Keratinocyte (primary cell): ENCODE data around the gene HHIP. TPM values are rescaled to one million over a fixed set of nuclear protein-coding genes. Genes with fewer than 3 reads are reported as not detected.
A peak's percentile ranks its signal among the peaks of the same experiment; 100 is the strongest.

Source experiments
- DNase-seq: peaks from one replicate; pipeline ENCODE4 v3.0.0-alpha.2; 2011; ENCODE audit warnings: low read depth, missing footprints, low spot score
- FAIRE-seq: peaks from 2 replicates; lab custom pipeline; 2011; peaks lifted over from hg19 to GRCh38; lab: Jason Lieb, UNC
- H2AFZ ChIP-seq: 2 replicates; pipeline ENCODE4 v1.6.0; 2012; ENCODE audit warnings: low read length, control low read depth, inconsistent platforms; ENCODE audit not compliant: control insufficient read depth
- H3K27ac ChIP-seq: 2 replicates; pipeline ENCODE4 v1.5.1; 2011; ENCODE audit warnings: low read length; ENCODE audit not compliant: control insufficient read depth, insufficient read depth
- H3K27me3 ChIP-seq: 3 replicates; pipeline ENCODE4 v1.6.0; 2011; ENCODE audit warnings: low read length; ENCODE audit not compliant: control insufficient read depth, insufficient read depth; ENCODE audit errors: extremely low read depth
- H3K36me3 ChIP-seq, 2 experiments: 2 replicates in 1 of 2; 3 replicates in 1 of 2; pipeline ENCODE4 v1.5.1; 2011; ENCODE audit warnings: low read length in 2 of 2, mild to moderate bottlenecking in 1 of 2; ENCODE audit not compliant: control insufficient read depth in 2 of 2, insufficient read depth in 2 of 2; ENCODE audit errors: extremely low read depth in 1 of 2
- H3K4me1 ChIP-seq: 3 replicates; pipeline ENCODE4 v1.5.1; 2011; ENCODE audit warnings: low read length; ENCODE audit not compliant: control insufficient read depth, insufficient read depth; ENCODE audit errors: extremely low read depth
- H3K4me2 ChIP-seq: 3 replicates; pipeline ENCODE4 v1.6.0; 2011; ENCODE audit warnings: low read depth, low read length; ENCODE audit not compliant: control insufficient read depth, insufficient read depth; ENCODE audit errors: extremely low read depth
- H3K4me3 ChIP-seq, 3 experiments: fragments of 200-600 bp in 1 of 3; sonication (generic) in 1 of 3; 2 replicates in 2 of 3; 3 replicates in 1 of 3; pipeline ENCODE4 v1.5.1; 2011 to 2016; ENCODE audit warnings: low read length in 3 of 3, mild to moderate bottlenecking in 3 of 3, control low read depth in 2 of 3, inconsistent platforms in 1 of 3, low read depth in 1 of 3, mixed read lengths in 1 of 3, mixed run types in 1 of 3, moderate library complexity in 1 of 3; ENCODE audit not compliant: control insufficient read depth in 2 of 3, insufficient read depth in 2 of 3; ENCODE audit errors: extremely low read depth in 1 of 3
- H3K79me2 ChIP-seq: 2 replicates; pipeline ENCODE4 v1.6.0; 2012; ENCODE audit warnings: low read length; ENCODE audit not compliant: control insufficient read depth, insufficient read depth
- H3K9ac ChIP-seq: 3 replicates; pipeline ENCODE4 v1.6.0; 2011; ENCODE audit warnings: low read length; ENCODE audit not compliant: control insufficient read depth, insufficient read depth; ENCODE audit errors: extremely low read depth
- H3K9me1 ChIP-seq: 3 replicates; pipeline ENCODE4 v1.6.0; 2011; ENCODE audit warnings: low read length; ENCODE audit not compliant: control insufficient read depth, insufficient read depth; ENCODE audit errors: extremely low read depth
- H3K9me3 ChIP-seq: 2 replicates; pipeline ENCODE4 v1.5.1; 2012; ENCODE audit warnings: low read depth, low read length; ENCODE audit not compliant: control insufficient read depth
- H4K20me1 ChIP-seq: 3 replicates; pipeline ENCODE4 v1.6.0; 2011; ENCODE audit warnings: low read length; ENCODE audit not compliant: control insufficient read depth, insufficient read depth; ENCODE audit errors: extremely low read depth
- CTCF ChIP-seq, 3 experiments: IDR thresholded peaks in 1 of 3; conservative IDR thresholded peaks in 1 of 3; optimal IDR thresholded peaks in 1 of 3; 2 replicates in 2 of 3; 3 replicates in 1 of 3; pipeline versions ENCODE3 to v1.5.1; 2011; ENCODE audit warnings: low read length in 3 of 3, mild to moderate bottlenecking in 3 of 3, moderate library complexity in 2 of 3, control low read depth in 1 of 3, inconsistent platforms in 1 of 3; ENCODE audit not compliant: insufficient read depth in 2 of 3; ENCODE audit errors: extremely low read depth in 1 of 3
- EZH2 ChIP-seq: IDR thresholded peaks from one replicate; pipeline ENCODE4 v1.6.1; 2012; ENCODE audit warnings: inconsistent platforms, mild to moderate bottlenecking, low read length, moderate library complexity
- dilution Hi-C: fragments of 300-500 bp; cut with MboI; formaldehyde crosslinking; loops from one replicate; pipeline ENCODE4 v1.7.0; 2020; ENCODE audit warnings: low sequenced_read_pairs; ENCODE audit not compliant: extremely low pct_ligation_motif_present
- polyA plus RNA-seq, 5 experiments: library from polyadenylated mRNA; depleted of rRNA in 3 of 5; stranded (reverse) in 3 of 5; stranded (forward) in 1 of 5; unstranded in 1 of 5; fragments of >200 nt; gene quantifications; 1 replicate in 1 of 5; 2 replicates in 3 of 5; 3 replicates in 1 of 5; pipeline versions ENCODE4 v1.2.1 to v1.2.3, GENCODE V29; 2011 to 2012; ENCODE audit warnings: missing spikeins in 2 of 5, low read depth in 1 of 5, low replicate concordance in 1 of 5

Gene HHIP
- polyA plus RNA-seq, 1 donor (not counting 4 experiments of a cell fraction or from before 2014, with no cell fraction given), result 0.20 TPM

- TF ChIP-seq EZH2, result no peak
- no peak for TF ChIP-seq CTCF (optimal IDR thresholded peaks at IDR 0.05 in 1 of 3, IDR thresholded peaks at IDR 0.05 in 1 of 3, conservative IDR thresholded peaks at IDR 0.05 in 1 of 3; ENCODE audit: extremely low read depth in 1 of 3, insufficient read depth in 2 of 3, low read length in 3 of 3)
- H3K9me1 ChIP-seq, result no peaks in the 10 kb centered on the region
- FAIRE-seq (no peak), DNase-seq (no peak)
- no peak overlapping the region for H3K4me2 ChIP-seq
- no peaks in the 10 kb centered on the region for H4K20me1 ChIP-seq
- H3K4me3 ChIP-seq, result no peak overlapping the region
- no peak overlapping the region for H3K9ac ChIP-seq
- no peak overlapping the region for H2AFZ ChIP-seq
- peaks cover 4% of the 10 kb centered on the region for H3K4me1 ChIP-seq
- no peaks in the 10 kb centered on the region for H3K36me3 ChIP-seq
- dilution Hi-C loops, result no loop called here
- no peaks in the 10 kb centered on the region for H3K9me3 ChIP-seq
- no peaks in the 10 kb centered on the region for H3K27me3 ChIP-seq
- H3K27ac ChIP-seq, result no peak overlapping the region
- no peaks in the 10 kb centered on the region for H3K79me2 ChIP-seq
Observed at GRCh38 chr4:144599621-144600020, 46.3 kb upstream of the HHIP start.

GRCh38 chr4:144611850-144612249, 34.1 kb upstream of the HHIP start:
- peak; percentile 51 to 79 (median 68) for TF ChIP-seq CTCF (optimal IDR thresholded peaks at IDR 0.05 in 1 of 3, IDR thresholded peaks at IDR 0.05 in 1 of 3, conservative IDR thresholded peaks at IDR 0.05 in 1 of 3; ENCODE audit: extremely low read depth in 1 of 3, insufficient read depth in 2 of 3, low read length in 3 of 3)
- no peak for TF ChIP-seq EZH2
- H3K27ac ChIP-seq, result no peak overlapping the region
- H3K4me3 ChIP-seq, result no peak overlapping the region
- no peaks in the 10 kb centered on the region for H3K4me1 ChIP-seq
- no peak overlapping the region for H3K9ac ChIP-seq
- dilution Hi-C loops, result loop anchor here (10.0 kb wide), 1 partner anchor 63 kb away; no protein-coding TSS in a partner anchor
- FAIRE-seq, result peak; percentile 66
- H3K4me2 ChIP-seq, result no peak overlapping the region
- H4K20me1 ChIP-seq, result no peaks in the 10 kb centered on the region
- H3K27me3 ChIP-seq, result no peaks in the 10 kb centered on the region
- H3K36me3 ChIP-seq, result no peaks in the 10 kb centered on the region
- H3K9me1 ChIP-seq, result no peaks in the 10 kb centered on the region
- no peak overlapping the region for H2AFZ ChIP-seq
- H3K9me3 ChIP-seq, result no peaks in the 10 kb centered on the region
- no peak for DNase-seq
- no peaks in the 10 kb centered on the region for H3K79me2 ChIP-seq
